AG04450 (cell line): ENCODE results near the gene KRTAP10-11. TPM values are rescaled to one million over a fixed set of nuclear protein-coding genes. Genes with fewer than 3 reads are reported as not detected.
"Not testable (repeated sequence)": the region's sequence is repeated elsewhere in the genome, so short reads cannot be mapped to it uniquely, and the experiment has no call there.

Experiments used
- CTCF ChIA-PET: fragments of 300-600, 350-600 bp; formaldehyde crosslinking; extraction: SDS; loops from one replicate; lab custom pipeline; 2022; ENCODE audit warnings: antibody characterized with exemption, inconsistent platforms; lab: Charles Lee
- POLR2A ChIA-PET: fragments of 350-600 bp; formaldehyde crosslinking; extraction: SDS; loops from one replicate; lab custom pipeline; 2021; ENCODE audit warnings: antibody characterized with exemption, inconsistent platforms; lab: Yijun Ruan, JAX
- DNase-seq: peaks from one replicate; pipeline ENCODE4 v3.0.0-alpha.2; 2011; ENCODE audit warnings: low read depth, low spot score
- H3K27ac ChIP-seq: one replicate; pipeline ENCODE4 v1.5.1; 2012; ENCODE audit warnings: low read depth, low read length, control low read depth
- H3K27me3 ChIP-seq: one replicate; pipeline ENCODE4 v1.6.0; 2012; ENCODE audit warnings: low read length; ENCODE audit not compliant: control insufficient read depth, insufficient read depth
- H3K4me3 ChIP-seq: 2 replicates; pipeline ENCODE4 v1.5.1; 2011; ENCODE audit warnings: mild to moderate bottlenecking, low read depth, low read length, control low read depth
- H3K9me3 ChIP-seq: 2 replicates; pipeline ENCODE4 v1.5.1; 2012; ENCODE audit warnings: low read length; ENCODE audit not compliant: control insufficient read depth, insufficient read depth
- polyA minus RNA-seq: library from RNA; depleted of rRNA, polyadenylated mRNA; stranded (reverse); fragments of >200 nt; gene quantifications from 2 replicates; pipeline ENCODE4 v1.2.3, GENCODE V29; 2011; rRNA and poly(A)+ RNA removed
- polyA plus RNA-seq: library from polyadenylated mRNA; depleted of rRNA; stranded (reverse); fragments of >200 nt; gene quantifications from 2 replicates; pipeline ENCODE4 v1.2.3, GENCODE V29; 2011; rRNA removed
- TF ChIP-seq, protein P1 (sequence below): IDR thresholded peaks from 2 replicates; pipeline ENCODE4 v1.5.1; 2011; ENCODE audit warnings: low read depth, low read length, control low read depth, inconsistent platforms

KRTAP10-11 gene, protein sequence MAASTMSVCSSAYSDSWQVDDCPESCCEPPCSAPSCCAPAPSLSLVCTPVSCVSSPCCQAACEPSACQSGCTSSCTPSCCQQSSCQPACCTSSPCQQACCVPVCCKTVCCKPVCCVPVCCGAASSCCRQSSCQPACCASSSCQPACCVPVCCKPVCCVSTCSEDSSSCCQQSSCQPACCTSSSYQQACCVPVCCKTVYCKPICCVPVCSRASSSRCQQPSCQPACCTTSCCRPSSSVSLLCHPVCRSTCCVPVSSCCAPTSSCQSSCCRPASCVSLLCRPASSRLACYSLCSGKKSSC
- polyA plus RNA-seq (not detected in 2 replicates), polyA minus RNA-seq (not detected in 2 replicates)

DNA sequence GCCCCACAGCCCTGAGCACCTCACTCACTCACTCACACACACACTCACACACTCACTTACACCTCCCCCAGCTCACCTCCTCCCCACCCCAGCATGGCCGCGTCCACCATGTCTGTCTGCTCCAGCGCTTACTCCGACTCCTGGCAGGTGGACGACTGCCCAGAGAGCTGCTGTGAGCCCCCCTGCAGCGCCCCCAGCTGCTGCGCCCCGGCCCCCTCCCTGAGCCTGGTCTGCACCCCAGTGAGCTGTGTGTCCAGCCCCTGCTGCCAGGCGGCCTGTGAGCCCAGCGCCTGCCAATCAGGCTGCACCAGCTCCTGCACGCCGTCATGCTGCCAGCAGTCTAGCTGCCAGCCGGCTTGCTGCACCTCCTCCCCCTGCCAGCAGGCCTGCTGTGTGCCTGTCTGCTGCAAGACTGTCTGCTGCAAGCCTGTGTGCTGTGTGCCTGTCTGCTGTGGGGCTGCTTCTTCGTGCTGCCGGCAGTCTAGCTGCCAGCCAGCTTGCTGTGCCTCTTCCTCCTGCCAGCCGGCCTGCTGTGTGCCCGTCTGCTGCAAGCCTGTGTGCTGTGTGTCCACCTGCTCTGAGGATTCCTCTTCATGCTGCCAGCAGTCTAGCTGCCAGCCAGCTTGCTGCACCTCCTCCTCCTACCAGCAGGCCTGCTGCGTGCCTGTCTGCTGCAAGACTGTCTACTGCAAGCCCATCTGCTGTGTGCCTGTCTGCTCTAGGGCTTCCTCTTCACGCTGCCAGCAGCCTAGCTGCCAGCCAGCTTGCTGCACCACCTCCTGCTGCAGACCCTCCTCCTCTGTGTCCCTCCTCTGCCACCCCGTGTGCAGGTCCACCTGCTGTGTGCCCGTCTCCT lies at the start of gene KRTAP10-11:
Gene KRTAP10-11 (plus strand): TSS at position 49 of the 856 bp plus-strand sequence. CDS start 45 bp downstream, at position 94.
- H3K27me3 ChIP-seq, POLR2A ChIA-PET, H3K27ac ChIP-seq, DNase-seq, CTCF ChIA-PET, H3K4me3 ChIP-seq: not testable (repeated sequence)
- H3K9me3 ChIP-seq: peaks cover 55% of the 10 kb centered on the region

DNA sequence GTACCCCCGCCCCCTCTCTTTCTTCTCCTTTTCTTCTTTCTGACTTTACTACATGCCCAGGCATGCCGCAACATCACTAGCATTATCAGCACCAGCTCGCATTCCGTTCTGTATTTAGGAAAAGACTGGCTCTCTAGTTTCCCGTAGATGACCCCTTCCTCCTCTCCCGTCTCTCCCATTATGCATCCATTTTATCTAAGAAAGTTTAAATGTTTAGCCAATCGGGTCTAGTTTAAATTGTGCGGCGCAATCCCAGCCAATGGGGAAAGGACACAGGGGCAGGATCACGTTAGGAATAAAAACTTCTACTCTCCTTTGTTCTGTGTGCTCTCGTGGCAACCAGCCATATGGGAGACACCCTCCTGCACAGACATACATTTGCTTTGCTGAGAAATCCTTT lies 48.2 kb upstream of the KRTAP10-11 start:
- Histone ChIP-seq H3K27ac (no peak overlapping the region), H3K4me3 (no peak overlapping the region), H3K9me3 (no peaks in the 10 kb centered on the region; the same call in 1 of the 2 replicates), H3K27me3 (peaks cover 12% of the 10 kb centered on the region)
- TF ChIP-seq, protein P1, sequence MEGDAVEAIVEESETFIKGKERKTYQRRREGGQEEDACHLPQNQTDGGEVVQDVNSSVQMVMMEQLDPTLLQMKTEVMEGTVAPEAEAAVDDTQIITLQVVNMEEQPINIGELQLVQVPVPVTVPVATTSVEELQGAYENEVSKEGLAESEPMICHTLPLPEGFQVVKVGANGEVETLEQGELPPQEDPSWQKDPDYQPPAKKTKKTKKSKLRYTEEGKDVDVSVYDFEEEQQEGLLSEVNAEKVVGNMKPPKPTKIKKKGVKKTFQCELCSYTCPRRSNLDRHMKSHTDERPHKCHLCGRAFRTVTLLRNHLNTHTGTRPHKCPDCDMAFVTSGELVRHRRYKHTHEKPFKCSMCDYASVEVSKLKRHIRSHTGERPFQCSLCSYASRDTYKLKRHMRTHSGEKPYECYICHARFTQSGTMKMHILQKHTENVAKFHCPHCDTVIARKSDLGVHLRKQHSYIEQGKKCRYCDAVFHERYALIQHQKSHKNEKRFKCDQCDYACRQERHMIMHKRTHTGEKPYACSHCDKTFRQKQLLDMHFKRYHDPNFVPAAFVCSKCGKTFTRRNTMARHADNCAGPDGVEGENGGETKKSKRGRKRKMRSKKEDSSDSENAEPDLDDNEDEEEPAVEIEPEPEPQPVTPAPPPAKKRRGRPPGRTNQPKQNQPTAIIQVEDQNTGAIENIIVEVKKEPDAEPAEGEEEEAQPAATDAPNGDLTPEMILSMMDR: no peak
- no peak for DNase-seq
- ChIA-PET POLR2A (no interaction called here), CTCF (no interaction called here)

DNA sequence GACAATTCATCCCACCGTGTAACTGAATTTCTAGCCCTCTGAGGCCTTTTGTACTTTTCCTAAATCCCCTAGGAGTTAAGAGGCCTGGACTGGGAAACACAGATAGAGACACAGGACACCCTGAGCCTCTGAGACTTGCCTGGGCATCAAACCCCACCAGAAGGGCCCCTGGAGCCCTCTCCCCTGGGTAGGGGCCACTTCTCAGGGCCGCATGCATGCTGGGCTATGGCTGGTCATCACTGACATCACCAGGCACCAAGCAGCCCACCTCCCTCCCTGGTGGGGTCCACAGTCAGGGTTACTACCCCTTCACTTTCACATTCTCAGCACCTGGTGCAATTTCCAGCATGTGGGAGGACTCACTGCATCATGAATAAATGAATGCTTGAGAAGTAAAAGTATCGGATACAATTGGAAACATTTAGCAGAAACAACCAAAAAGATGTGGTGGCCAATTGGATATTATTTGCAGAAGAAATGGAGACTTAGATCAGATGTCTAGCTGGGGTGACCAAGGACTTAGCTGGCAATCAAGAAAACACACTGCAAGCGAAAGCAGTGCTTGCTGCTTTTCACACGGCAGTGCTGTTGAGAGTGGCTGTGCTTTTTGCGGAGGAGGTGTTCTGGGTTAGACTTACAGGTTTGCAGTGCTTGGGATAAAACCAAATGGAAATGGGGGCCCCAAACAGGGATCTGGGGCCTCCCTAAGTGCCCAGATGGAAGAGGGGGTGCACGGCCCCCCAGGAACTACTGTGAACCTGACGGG lies 46.8 kb upstream of the KRTAP10-11 start:
- H3K27me3 ChIP-seq: peaks cover 4% of the 10 kb centered on the region
- no peak overlapping the region for H3K27ac ChIP-seq
- TF ChIP-seq, protein P1: no peak
- H3K4me3 ChIP-seq: no peak overlapping the region
- ChIA-PET POLR2A (no interaction called here), CTCF (no interaction called here)
- no peaks in the 10 kb centered on the region; the same call in 1 of the 2 replicates for H3K9me3 ChIP-seq
- no peak for DNase-seq

DNA sequence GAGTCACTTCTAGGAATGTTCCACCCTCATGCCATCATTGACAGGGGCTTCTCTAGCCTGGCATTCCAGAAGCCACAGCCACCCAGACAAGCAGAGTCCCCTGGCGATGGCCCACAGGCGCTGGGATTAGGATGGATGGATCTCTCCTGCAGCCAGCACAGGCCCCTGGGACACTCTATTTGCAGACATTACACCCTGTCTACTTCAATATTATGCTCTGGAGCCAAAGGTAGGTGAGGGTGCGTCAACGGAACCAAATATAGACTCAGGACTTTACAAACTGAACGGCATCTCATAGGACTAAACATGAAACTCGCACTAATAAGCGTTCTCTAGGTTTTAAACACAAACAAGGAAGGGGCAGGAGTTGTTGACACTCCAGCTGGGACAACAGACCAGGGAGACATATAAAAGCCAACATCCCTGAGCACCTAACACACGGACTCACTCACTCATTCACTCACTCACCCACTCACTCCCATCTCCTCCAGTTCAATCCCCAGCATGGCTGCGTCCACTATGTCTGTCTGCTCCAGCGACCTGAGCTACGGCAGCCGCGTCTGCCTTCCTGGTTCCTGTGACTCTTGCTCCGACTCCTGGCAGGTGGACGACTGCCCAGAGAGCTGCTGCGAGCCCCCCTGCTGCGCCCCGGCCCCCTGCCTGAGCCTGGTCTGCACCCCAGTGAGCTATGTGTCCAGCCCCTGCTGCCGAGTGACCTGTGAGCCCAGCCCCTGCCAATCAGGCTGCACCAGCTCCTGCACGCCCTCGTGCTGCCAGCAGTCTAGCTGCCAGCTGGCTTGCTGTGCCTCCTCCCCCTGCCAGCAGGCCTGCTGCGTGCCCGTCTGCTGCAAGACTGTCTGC lies 45.9 kb upstream of the KRTAP10-11 start, which contains the start of gene KRTAP10-7:
Gene KRTAP10-7 (plus strand): TSS at position 480 of the 861 bp plus-strand sequence. CDS start 25 bp downstream, at position 505.
- POLR2A ChIA-PET, CTCF ChIA-PET, DNase-seq, H3K4me3 ChIP-seq, H3K27ac ChIP-seq, H3K27me3 ChIP-seq, H3K9me3 ChIP-seq: not testable (repeated sequence)

DNA sequence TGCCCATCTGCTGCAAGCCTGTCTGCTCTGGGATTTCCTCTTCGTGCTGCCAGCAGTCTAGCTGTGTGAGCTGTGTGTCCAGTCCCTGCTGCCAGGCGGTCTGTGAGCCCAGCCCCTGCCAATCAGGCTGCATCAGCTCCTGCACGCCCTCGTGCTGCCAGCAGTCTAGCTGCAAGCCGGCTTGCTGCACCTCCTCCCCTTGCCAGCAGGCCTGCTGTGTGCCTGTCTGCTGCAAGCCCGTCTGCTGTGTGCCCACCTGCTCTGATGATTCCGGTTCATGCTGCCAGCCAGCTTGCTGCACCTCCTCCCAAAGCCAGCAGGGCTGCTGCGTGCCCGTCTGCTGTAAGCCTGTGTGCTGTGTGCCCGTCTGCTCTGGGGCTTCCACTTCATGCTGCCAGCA lies 45.1 kb upstream of the KRTAP10-11 start:
- H3K27me3 ChIP-seq, CTCF ChIA-PET, H3K9me3 ChIP-seq, H3K27ac ChIP-seq, POLR2A ChIA-PET, H3K4me3 ChIP-seq, DNase-seq: not testable (repeated sequence)
